ENCODE data around the gene STRIP1. TPM values are rescaled to one million over a fixed set of nuclear protein-coding genes. Genes with fewer than 3 reads are reported as not detected.

STRIP1 gene
- total RNA-seq, 1 donor from 2014 or later, result 18.1 TPM

DNA sequence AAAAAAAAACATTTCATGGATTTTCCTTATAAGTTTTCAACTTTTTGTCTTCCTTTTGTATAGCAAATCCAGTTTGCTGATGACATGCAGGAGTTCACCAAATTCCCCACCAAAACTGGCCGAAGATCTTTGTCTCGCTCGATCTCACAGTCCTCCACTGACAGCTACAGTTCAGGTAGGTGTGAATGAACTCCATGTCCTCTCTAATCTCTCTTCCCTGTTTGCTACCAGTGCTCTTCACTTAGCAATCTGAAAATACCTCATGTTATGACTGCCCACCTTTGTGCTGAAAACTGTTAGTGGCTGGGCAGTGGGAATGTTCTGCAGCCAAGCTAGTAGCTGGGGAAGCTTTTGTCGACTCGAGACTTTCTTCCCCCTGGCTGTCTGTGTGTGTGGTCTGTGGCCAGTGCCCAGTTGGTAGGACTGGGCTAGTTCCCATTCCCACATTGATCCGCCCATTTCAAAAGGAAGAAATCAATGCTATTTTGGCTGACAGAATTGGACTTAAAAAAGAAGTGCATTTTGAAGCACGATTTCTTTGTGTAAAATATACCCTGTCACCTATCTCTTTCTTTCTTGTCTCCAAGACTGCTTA, 25.4 kb upstream of the STRIP1 start:
- TF ChIP-seq, protein P1, sequence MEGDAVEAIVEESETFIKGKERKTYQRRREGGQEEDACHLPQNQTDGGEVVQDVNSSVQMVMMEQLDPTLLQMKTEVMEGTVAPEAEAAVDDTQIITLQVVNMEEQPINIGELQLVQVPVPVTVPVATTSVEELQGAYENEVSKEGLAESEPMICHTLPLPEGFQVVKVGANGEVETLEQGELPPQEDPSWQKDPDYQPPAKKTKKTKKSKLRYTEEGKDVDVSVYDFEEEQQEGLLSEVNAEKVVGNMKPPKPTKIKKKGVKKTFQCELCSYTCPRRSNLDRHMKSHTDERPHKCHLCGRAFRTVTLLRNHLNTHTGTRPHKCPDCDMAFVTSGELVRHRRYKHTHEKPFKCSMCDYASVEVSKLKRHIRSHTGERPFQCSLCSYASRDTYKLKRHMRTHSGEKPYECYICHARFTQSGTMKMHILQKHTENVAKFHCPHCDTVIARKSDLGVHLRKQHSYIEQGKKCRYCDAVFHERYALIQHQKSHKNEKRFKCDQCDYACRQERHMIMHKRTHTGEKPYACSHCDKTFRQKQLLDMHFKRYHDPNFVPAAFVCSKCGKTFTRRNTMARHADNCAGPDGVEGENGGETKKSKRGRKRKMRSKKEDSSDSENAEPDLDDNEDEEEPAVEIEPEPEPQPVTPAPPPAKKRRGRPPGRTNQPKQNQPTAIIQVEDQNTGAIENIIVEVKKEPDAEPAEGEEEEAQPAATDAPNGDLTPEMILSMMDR (IDR thresholded peaks at IDR 0.05; ENCODE audit: borderline replicate concordance), result no peak
- Histone ChIP-seq H3K36me3 (peaks cover 52% of the 10 kb centered on the region), H3K4me1 (peaks cover 52% of the 10 kb centered on the region), H3K4me3 (no peak overlapping the region), H3K27ac (replicated peaks) (no peak overlapping the region), H3K27me3 (ENCODE audit: low read depth) (no peaks in the 10 kb centered on the region), H3K9me3 (replicated peaks) (no peaks in the 10 kb centered on the region)
- intact Hi-C loops (cut with micrococcal nuclease), result no loop called here
- DNase-seq, result no peak

DNA sequence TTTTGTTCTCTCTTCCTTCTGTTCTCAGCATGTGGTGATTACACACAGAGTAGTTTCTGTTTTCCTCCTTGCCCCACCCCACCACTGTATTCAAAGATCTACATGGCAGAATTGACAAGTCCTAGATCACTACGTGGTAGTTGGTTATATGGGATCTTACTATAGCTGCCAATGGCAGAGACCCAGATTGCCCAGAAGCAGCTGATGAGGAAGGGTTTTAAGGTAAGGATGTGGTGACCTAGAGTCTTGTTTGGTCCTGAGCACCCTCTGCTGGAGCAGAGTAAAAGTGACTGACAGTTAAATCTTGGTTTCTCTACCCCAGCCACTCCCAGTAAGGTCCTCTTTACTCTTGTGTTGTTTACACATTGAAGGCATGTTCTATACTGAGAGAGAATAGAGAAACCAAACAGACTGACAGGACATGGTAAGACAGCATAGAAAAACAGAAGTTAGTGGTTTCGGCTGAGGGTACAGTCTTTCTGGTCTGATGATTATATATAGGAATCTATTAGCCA, 22.8 kb upstream of the STRIP1 start:
- intact Hi-C loops (cut with micrococcal nuclease), result no loop called here
- Histone ChIP-seq H3K36me3 (peaks cover 77% of the 10 kb centered on the region), H3K4me3 (no peak overlapping the region), H3K27ac (replicated peaks) (no peak overlapping the region), H3K4me1 (peaks cover 27% of the 10 kb centered on the region), H3K27me3 (ENCODE audit: low read depth) (no peaks in the 10 kb centered on the region), H3K9me3 (replicated peaks) (no peaks in the 10 kb centered on the region)
- TF ChIP-seq, protein P1 (IDR thresholded peaks at IDR 0.05; ENCODE audit: borderline replicate concordance), result peak; percentile 64
- DNase-seq, result no peak

DNA sequence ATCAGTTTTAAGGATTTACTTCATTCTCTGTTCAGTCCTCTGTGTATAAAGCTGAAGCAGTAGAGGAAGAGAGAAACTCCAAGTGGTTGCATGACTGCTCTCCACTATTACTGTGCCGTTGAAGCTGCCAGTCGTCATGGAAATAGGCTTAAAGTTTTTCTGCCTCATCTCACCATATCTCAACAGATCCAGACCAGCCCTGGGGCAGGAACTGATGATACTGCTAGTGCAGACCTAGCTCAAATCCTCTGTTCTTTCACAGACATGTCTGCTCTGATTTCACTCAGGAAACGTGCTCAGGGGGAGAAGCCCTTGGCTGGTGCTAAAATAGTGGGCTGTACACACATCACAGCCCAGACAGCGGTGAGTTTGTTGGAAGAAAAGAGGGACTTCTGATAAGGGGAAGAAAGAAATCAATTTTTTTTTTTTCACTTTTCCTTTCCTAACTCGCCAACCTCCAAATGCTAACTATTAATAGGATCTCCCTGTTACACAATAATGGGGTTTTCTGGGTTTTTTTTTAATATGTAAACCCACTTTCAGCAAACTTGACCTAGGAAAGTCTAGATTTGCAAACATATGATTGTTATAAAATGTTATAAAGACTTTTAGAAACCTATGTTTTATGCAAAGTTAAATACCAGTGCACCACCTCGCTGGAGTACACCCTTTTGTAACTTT, 22.2 kb upstream of the STRIP1 start:
- Histone ChIP-seq H3K27ac (replicated peaks) (no peak overlapping the region), H3K4me3 (no peak overlapping the region), H3K27me3 (ENCODE audit: low read depth) (no peaks in the 10 kb centered on the region), H3K9me3 (replicated peaks) (no peaks in the 10 kb centered on the region), H3K36me3 (peaks cover 84% of the 10 kb centered on the region), H3K4me1 (peaks cover 20% of the 10 kb centered on the region)
- intact Hi-C loops (cut with micrococcal nuclease), result no loop called here
- TF ChIP-seq, protein P1 (IDR thresholded peaks at IDR 0.05; ENCODE audit: borderline replicate concordance), result no peak
- no peak for DNase-seq

DNA sequence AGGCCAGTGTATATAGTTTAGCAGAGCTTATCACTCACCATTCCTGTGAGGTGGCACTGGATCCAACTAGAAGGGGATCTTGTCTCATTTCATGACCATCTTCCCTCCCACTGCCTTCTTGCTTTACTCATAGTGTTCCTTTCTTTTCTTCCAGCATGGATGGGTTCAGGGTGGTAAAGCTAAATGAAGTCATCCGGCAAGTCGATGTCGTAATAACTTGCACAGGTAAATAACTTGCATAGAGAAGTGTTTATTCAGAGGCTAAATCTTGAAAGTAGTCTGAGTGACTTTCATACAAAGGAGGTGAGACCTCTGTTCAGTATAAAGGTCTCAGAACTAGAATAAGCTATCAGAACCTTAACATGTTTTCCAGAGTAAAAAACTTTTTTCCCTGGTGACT, 16.6 kb upstream of the STRIP1 start:
- Histone ChIP-seq H3K4me1 (no peaks in the 10 kb centered on the region), H3K9me3 (replicated peaks) (no peaks in the 10 kb centered on the region), H3K36me3 (peaks cover 100% of the 10 kb centered on the region), H3K27ac (replicated peaks) (no peak overlapping the region), H3K4me3 (no peak overlapping the region), H3K27me3 (ENCODE audit: low read depth) (no peaks in the 10 kb centered on the region)
- TF ChIP-seq, protein P1 (IDR thresholded peaks at IDR 0.05; ENCODE audit: borderline replicate concordance), result no peak
- intact Hi-C loops (cut with micrococcal nuclease), result no loop called here
- DNase-seq, result no peak

DNA sequence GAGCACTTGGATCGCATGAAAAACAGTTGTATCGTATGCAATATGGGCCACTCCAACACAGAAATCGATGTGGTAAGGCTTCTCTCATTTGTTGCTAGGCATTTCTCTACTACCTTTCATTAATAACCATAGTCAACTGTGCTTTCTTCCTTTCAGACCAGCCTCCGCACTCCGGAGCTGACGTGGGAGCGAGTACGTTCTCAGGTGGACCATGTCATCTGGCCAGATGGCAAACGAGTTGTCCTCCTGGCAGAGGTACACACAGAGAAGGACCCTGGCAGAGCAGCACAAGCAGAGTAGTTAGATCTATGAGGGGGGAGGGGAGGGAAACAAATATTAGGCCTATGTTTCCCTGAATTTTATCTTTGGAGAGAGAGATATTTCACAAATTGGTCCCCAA, 16.0 kb upstream of the STRIP1 start:
- intact Hi-C loops (cut with micrococcal nuclease), result no loop called here
- H3K36me3 ChIP-seq, result peaks cover 100% of the 10 kb centered on the region

More for the DNA sequence above, 16.0 kb upstream of the STRIP1 start:
- Histone ChIP-seq H3K4me1 (no peaks in the 10 kb centered on the region), H3K9me3 (replicated peaks) (no peaks in the 10 kb centered on the region), H3K4me3 (no peak overlapping the region), H3K27ac (replicated peaks) (no peak overlapping the region), H3K27me3 (ENCODE audit: low read depth) (no peaks in the 10 kb centered on the region)
- DNase-seq, result no peak
- TF ChIP-seq, protein P1 (IDR thresholded peaks at IDR 0.05; ENCODE audit: borderline replicate concordance), result no peak
